Panc1 (cell line): ENCODE results near the gene TBXA2R.

Source experiments
- TF ChIP-seq, protein P1 (sequence below): fragments of 450-650 bp; IDR thresholded peaks from 2 replicates; pipeline ENCODE4 v1.5.1; 2017; ENCODE audit warnings: mild to moderate bottlenecking
- TF ChIP-seq, protein P2 (sequence below), 2 experiments: IDR thresholded peaks; 2 replicates each; pipeline ENCODE4 v1.6.1; 2011 to 2012; ENCODE audit warnings: low read depth in 2 of 2, control low read depth in 1 of 2, low read length in 1 of 2, mild to moderate bottlenecking in 1 of 2, moderate library complexity in 1 of 2; ENCODE audit not compliant: insufficient read depth in 1 of 2

DNA sequence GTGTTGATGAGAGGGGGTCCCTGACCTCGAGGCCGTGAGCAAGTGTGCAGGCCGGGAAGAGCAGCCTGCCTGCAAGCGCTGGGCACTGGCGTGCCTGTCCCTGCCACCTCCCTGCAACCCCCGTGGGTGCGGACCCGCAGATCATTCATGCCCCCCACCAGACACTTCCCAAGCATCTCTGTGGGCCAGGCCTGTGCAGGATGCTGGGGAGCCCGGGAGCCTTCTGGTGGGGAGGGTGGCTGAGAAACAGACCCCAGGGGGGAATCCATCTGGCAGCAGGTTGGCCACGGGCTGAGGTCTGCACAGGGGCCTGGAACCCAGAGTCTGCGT, 38.4 kb upstream of the TBXA2R start:
- TF ChIP-seq, protein P1, sequence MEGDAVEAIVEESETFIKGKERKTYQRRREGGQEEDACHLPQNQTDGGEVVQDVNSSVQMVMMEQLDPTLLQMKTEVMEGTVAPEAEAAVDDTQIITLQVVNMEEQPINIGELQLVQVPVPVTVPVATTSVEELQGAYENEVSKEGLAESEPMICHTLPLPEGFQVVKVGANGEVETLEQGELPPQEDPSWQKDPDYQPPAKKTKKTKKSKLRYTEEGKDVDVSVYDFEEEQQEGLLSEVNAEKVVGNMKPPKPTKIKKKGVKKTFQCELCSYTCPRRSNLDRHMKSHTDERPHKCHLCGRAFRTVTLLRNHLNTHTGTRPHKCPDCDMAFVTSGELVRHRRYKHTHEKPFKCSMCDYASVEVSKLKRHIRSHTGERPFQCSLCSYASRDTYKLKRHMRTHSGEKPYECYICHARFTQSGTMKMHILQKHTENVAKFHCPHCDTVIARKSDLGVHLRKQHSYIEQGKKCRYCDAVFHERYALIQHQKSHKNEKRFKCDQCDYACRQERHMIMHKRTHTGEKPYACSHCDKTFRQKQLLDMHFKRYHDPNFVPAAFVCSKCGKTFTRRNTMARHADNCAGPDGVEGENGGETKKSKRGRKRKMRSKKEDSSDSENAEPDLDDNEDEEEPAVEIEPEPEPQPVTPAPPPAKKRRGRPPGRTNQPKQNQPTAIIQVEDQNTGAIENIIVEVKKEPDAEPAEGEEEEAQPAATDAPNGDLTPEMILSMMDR, result no peak
- TF ChIP-seq, protein P2, sequence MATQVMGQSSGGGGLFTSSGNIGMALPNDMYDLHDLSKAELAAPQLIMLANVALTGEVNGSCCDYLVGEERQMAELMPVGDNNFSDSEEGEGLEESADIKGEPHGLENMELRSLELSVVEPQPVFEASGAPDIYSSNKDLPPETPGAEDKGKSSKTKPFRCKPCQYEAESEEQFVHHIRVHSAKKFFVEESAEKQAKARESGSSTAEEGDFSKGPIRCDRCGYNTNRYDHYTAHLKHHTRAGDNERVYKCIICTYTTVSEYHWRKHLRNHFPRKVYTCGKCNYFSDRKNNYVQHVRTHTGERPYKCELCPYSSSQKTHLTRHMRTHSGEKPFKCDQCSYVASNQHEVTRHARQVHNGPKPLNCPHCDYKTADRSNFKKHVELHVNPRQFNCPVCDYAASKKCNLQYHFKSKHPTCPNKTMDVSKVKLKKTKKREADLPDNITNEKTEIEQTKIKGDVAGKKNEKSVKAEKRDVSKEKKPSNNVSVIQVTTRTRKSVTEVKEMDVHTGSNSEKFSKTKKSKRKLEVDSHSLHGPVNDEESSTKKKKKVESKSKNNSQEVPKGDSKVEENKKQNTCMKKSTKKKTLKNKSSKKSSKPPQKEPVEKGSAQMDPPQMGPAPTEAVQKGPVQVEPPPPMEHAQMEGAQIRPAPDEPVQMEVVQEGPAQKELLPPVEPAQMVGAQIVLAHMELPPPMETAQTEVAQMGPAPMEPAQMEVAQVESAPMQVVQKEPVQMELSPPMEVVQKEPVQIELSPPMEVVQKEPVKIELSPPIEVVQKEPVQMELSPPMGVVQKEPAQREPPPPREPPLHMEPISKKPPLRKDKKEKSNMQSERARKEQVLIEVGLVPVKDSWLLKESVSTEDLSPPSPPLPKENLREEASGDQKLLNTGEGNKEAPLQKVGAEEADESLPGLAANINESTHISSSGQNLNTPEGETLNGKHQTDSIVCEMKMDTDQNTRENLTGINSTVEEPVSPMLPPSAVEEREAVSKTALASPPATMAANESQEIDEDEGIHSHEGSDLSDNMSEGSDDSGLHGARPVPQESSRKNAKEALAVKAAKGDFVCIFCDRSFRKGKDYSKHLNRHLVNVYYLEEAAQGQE (IDR thresholded peaks at IDR 0.05; ENCODE audit: insufficient read depth in 1 of 2, low read depth in 2 of 2, low read length in 1 of 2), result no peak
